Raji (cell line): ENCODE results near the gene TBK1.

Source experiments
- POLR2A ChIP-seq: IDR thresholded peaks from 2 replicates; pipeline ENCODE4 v1.6.1; 2011; ENCODE audit warnings: low read depth, low read length, control low read depth; ENCODE audit not compliant: insufficient read depth

The TBK1 gene

DNA sequence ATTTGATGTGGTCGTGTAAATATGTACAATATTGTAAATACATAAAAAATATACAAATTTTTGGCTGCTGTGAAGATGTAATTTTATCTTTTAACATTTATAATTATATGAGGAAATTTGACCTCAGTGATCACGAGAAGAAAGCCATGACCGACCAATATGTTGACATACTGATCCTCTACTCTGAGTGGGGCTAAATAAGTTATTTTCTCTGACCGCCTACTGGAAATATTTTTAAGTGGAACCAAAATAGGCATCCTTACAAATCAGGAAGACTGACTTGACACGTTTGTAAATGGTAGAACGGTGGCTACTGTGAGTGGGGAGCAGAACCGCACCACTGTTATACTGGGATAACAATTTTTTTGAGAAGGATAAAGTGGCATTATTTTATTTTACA is 49.6 kb downstream of the TBK1 start:
- TF ChIP-seq POLR2A: no peak

DNA sequence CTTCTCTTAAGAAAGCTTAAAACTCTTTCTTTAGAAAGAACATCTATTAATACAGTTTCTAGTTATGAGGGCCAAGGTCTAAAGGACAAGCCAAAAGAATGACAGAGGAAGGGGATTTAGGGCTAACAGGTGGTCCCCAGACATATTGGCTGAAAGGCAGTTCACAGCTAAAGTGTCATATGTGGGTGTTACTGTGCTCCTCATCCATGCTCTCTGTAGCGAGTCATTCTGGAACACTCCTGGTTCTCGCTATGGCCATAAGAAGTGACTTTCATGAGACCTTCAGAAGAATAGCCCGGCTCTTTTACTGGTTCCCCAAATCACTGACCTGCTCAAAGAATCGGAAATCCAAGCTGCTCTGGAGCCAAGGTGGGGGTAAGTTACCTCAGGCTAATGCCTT is 55.0 kb downstream of the TBK1 start:
- TF ChIP-seq POLR2A: no peak

DNA sequence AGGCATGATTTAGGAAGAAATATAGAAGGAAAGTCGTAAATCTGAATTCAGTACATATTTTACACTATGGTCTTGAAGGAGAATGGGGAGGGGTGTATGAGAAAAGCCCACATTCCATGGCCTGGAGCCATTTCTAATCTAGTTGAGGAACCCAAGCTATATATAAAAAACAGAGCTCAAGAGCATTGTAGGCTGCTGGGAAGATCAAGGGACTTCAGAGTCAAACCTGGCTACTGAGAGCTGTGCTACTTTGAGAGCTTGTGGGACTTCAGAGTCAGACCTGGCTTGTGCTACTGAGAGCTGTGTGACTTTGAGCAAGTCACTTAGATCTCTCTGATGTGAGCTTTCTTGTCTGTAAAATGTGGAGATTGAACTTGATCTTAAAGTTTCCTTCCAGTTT is 58.7 kb downstream of the TBK1 start:
- TF ChIP-seq POLR2A: no peak

DNA sequence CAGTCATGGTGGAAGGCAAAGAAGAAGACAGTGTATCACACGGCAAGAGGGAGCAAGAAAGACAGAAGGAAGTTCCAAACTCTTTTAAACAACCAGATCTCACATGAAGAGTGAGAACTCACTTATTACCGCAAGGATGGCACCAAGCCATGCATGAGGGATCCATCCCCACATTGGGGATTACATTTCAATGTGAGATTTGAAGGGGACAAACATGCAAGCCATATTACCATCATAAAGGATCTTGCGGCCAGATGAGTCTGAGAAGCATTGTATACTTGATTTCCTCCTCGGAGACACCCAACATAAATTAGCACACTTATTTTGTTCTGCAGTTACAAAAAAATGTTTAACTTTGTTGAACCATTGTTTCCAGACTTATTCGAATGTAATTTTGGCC is 66.5 kb downstream of the TBK1 start:
- TF ChIP-seq POLR2A: no peak

DNA sequence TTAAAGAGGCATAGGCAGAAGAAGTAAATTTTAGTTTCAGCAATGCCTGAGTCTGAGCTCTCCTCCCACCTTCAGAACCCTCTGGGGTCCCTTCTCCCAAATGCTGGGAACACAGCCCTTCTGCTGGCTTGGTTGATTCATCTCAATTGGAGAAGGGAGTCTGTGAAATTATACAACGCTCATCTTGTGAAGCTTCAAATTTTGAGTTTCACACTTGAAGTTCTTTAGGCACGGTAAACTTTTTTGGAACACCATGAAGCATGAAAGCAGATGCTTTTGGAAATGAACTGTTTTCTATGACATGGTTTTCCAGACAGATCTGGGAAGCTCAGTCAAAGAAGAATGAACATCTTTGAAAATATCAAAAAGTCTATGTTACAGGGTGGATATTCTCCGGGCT is 69.9 kb downstream of the TBK1 start:
- no peak for TF ChIP-seq POLR2A

DNA sequence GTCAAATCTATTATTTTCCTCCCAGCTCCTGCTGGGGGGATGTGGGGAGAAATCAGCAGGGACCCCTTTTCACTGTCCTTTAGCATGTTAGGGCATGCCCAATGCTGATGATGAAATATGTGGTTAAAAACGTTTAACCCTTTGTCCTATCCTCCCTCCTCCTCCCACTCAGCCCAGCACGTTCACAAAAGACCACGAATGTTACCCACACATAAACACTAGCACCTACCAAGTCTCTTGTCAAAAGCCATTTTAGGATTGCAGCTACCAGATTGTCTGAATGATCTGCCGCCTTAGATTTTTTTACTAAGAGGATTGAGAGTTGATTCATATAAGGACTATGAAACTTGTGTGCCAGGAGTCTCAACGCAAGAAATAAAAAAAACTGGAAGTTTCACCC is 70.4 kb downstream of the TBK1 start:
- TF ChIP-seq POLR2A: no peak

DNA sequence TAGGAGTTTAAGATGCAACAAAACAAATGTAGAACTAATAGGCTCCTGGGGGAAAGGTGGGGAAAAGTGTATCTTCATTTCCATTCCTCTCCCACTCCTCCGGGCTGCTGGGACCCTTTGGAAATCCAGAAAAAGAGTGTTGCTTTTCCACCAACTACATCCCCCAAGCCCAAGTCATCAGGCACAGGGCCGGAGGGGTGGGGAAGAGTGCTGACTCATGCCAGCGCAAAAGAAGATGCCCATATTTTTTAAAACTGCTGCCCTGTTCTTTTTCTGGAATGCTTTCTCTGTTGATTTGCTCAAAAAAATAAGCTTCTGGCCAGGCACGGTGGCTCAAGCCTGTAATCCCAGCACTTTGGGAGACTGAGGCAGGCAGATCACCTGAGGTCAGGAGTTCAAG is 70.9 kb downstream of the TBK1 start:
- TF ChIP-seq POLR2A: no peak

DNA sequence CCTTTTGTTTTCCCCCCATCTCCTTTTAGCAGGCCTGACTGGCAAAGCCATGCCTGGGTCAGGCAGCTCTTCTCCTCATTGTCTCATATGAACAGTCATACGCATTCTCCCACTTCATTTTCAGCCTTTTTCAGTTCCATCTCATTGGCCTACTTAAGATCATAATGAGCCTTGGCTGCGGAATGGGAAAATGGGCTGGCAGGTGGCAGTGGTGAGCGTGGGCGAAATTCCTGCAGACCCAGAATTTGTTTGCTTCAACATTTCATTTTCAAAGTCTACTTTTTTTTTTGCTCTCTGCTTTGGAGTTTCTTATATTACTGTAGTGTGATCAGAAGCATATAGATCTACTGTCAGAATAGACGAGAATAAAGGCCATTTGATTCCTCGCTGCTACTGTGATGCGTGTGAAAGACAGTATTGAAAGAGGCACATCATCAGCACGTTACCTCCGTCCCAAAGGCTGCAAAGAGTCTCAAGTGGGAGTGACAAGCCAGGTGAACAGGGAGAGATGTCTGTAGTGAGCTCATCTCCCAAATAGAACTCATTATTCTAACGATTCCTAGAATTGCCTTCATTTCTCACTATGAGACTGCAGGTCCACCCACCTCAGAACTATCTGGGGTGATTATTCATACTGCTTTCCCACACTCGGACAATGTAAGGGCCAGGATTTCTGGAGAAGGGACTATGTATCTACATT is 73.7 kb downstream of the TBK1 start:
- TF ChIP-seq POLR2A: no peak

DNA sequence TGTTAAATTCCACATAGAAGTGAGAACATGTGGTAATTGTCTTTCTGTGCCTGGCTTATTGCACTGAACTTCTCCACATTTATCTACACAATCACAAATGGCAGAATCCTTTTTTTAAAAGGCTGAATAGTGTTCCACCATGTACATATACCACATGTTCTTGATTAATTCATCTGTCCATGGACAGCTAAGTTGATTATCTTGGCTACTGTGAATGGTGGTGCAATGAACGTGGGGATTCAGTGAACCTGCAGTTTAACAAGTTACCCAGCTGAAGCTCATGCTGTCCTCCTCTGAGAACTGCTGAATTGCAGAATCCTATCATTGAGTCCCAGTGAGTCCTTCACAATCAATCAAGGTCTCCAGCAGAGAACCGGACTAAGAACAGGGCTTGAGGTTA is 74.9 kb downstream of the TBK1 start:
- no peak for TF ChIP-seq POLR2A

DNA sequence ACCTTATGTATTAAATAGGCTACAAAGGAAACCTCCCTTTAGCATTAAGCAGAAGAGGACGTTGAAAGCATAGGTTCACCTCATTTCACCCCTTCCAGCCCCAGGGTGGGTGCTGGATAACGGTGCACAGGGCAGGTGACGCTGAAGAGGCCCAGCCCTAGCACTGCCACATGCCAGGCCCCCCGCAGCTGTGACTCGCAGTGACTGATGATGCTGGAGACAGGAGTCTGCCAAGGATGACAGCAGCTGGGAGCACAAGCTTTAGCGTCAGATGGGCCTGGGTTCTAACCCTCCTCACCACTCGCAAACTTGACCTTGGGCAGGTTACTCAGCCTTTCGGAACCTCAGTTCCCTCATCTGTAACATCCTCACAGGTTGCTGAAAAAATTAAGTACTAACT is 76.7 kb downstream of the TBK1 start:
- TF ChIP-seq POLR2A: no peak

DNA sequence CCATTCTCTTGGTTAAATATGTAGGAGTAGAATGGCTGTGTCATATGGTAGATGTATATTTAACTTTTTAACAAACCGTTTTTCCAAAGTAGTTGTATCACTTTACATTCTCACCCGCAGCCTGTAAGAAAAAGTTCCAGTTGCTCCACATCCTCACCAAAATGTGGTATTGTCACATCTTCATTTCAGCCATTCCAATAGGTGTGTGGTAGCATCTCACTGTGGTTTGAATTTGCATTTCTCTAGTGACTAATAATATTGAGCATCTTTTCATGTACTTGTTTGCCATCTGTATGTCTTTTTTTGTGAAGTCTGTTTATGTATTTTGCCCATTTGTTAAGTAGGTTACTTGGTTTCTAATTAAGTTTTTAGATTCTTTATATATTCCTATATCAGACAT is 78.6 kb downstream of the TBK1 start:
- no peak for TF ChIP-seq POLR2A

DNA sequence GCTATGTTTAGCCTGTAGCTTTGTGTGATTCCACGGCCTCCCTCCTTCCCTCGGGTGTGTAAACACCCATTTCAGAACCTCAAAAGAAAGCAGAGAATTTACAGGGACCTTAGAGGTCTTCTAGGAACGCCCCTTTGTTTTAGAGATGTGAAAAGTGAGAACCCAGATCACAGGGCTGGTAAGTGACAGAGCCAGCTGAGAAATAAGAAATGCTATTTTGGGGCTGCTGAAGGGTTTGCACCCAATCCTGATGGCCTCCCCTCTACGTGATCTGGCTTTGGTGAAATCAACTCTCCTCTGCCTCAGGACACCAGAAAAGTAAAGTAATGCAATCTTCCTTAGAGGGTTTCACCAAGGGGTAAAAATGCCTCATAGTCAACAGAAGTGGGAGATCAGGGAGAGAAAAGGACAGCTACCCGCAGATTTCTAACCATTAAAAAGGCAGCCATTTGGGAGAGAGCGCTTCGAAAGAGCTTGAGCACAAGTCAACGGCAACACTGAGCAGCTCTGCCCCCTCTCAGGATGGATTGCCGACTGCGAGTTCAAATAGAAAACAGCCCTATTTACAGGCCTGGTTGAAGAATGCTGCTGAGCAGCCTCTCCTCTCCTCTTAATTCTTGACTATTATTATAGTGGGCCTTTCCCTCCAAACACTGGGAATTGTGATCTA is 79.9 kb downstream of the TBK1 start:
- TF ChIP-seq POLR2A: no peak

DNA sequence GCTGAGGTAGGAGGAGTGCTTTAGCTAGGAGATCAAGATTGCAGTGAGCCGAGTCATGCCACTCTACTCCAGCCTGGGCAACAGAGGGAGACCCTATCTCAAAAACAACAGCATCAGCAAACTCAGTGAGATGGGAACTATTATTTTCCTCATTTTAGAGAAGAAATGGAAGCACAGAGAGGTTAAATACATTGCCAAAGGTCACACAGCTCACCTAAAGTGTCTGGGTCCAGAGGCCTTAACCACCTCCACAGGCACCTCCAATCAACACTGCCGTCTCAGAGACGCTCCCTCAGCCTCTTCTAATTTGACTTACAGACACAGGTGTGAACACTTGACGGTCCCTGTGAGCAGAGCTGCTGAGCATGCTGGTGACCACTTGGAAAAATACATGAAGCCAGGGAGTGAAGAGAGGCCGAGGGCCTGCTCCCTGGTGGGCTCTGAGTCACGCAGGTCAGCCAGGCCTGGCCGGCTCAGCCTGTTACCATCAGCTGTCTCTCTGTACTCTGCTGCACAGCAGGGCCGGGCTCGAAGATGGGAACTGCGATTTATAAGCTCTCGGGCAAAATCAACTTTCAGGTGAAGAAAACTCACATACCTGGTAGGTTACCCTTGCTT is 80.9 kb downstream of the TBK1 start:
- no peak for TF ChIP-seq POLR2A

DNA sequence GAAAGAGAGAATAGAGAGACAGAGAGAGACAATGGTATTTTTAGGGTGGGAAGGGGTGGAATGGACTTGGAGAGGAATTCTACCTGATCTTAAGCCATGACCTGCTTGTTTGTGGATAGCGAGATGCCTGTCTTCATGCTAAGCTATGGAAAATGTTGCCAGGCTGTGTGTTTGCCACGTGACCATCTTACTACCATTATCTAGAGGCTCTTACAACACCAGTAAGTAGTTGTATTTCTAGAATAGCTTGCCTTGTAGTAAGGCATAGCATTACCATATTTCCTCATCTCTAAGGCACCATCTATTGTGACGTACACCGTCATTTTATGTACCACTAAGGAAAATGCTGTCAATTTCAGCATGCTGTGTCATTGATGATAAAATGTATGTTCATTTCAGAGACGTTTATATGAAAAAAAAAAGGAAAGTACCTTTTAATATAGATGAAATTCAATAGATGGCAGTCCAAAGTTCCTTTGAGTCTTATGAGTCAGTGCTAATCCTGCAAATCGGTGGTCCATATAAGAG is 82.8 kb downstream of the TBK1 start:
- TF ChIP-seq POLR2A: no peak

DNA sequence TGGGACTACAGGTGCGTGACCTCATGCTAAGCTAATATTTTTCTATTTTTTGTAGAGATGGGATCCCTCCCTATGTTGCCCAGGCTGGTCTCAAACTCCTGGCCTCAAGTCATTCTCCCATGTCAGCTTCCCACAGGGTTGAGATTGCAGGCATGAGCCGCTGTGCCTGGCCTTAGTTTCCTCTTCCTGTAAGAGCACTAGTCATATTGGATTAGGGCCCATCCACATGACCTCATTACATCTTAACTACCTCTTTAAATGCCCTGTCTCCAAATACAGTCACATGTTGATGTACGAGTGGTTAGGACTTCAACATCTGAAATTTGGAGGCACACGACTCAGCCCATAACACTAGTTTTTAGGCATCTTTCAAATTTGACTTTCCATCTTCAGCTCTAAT is 86.2 kb downstream of the TBK1 start:
- TF ChIP-seq POLR2A: no peak

DNA sequence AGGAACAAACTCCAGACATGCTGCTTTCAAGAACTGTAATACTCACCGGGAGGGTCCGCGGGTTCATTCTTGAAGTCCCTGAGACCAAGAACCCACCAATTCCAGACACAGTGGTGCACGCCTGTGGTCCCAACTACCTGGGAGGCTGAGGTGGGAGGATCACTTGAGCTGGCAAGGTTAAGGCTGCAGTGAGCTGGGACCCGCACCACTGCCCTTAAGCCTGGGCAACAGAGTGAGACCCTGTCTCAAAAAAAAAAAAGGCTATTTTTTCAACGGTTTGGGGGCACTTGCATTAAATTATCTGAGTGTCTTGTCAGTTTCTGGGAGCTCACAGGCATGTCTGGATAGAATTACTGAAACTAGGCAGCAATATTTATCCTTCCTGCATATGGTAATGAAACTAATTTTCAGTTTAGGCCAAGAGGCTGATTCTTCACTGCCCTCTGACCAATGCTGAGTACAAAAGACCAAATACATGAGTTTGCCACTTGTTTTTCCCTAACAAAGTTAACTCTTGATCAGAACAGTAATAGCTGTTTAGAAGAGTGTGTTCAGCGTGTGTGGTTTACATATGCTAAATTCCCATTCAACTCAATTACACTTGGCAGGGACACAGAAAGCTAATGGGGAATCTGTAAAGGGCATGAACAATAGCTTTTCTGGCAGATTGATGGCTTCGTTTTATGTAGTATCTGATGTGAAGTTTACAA is 92.6 kb downstream of the TBK1 start:
- TF ChIP-seq POLR2A: no peak

DNA sequence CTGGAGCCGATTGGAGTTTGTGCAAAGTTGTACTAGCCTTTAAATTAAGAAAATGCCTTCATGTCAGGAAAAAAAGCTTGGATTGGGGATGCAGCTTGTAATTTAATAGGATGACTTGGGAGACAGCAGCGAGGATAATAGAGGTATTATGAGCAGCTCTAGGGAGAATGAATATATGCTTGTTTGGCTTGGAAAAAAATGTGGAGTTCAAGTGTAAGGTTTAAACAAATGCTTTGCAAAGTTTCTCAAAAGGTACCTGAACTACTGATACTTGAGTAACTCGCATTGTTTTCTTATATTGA is 93.1 kb downstream of the TBK1 start:
- TF ChIP-seq POLR2A: no peak

DNA sequence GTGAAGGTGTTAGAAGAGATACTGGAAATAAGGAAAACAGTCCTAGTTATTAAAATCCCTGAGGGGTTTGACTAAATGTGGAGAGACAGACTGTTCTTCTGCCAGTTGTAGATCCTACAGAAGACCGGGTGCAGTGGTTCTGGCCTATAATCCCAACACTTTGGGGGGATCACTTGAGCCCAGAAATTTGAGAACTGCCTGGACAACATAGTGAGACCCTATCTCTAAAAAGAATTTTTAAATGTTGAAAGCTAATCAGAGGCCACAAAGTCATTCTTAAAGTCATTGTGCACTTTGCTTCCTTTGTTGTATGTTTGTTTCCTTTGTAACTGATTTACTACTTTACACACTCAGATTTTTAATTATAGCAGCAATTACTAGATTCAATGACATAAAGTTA is 97.2 kb downstream of the TBK1 start:
- TF ChIP-seq POLR2A: no peak
